SK-N-SH treated with all-trans-retinoic acid at 6 μM for 48 hours (cell line): ENCODE measurements around the gene HSPA2.
"Not testable (repeated sequence)": the region's sequence is repeated elsewhere in the genome, so short reads cannot be mapped to it uniquely, and the experiment has no call there.

Source experiments
- ATAC-seq: fragments of 200-7000 bp; cut with Tn5 transposase; 3 replicates; pipeline ENCODE4 v1.9.1; 2020; ENCODE audit warnings: mild to moderate bottlenecking, moderate library complexity
- ARNTL ChIP-seq: fragments of 450-650 bp; formaldehyde crosslinking; IDR thresholded peaks from 2 replicates; pipeline ENCODE4 v1.5.0; 2020; ENCODE audit warnings: low read depth, mild to moderate bottlenecking, moderate library complexity, borderline replicate concordance
- BACH2 ChIP-seq: fragments of 250-450 bp; sonication (Bioruptor Pico); IDR thresholded peaks from 2 replicates; pipeline ENCODE4 v1.9.0; 2021; ENCODE audit warnings: mild to moderate bottlenecking, borderline replicate concordance
- CSDC2 ChIP-seq: fragments of 250-450 bp; sonication (Bioruptor Pico); IDR thresholded peaks from 2 replicates; pipeline ENCODE4 v1.5.0; 2020; ENCODE audit warnings: mild to moderate bottlenecking, moderate library complexity
- ESRRG ChIP-seq: fragments of 250-450 bp; sonication (Bioruptor Pico); IDR thresholded peaks from 2 replicates; pipeline ENCODE4 v1.6.1; 2021; ENCODE audit warnings: mild to moderate bottlenecking
- ISL1 ChIP-seq: fragments of 250-450 bp; sonication (Bioruptor Pico); IDR thresholded peaks from 2 replicates; pipeline ENCODE4 v2.1.2; 2022; ENCODE audit warnings: mild to moderate bottlenecking, moderate library complexity
- OSR1 ChIP-seq: fragments of 250-450 bp; sonication (Bioruptor Pico); IDR thresholded peaks from 2 replicates; pipeline ENCODE4 v1.8.0; 2022; ENCODE audit warnings: moderate library complexity, mild to moderate bottlenecking, inconsistent platforms
- PPARA ChIP-seq: fragments of 250-450 bp; sonication (Bioruptor Pico); IDR thresholded peaks from 2 replicates; pipeline ENCODE4 v1.5.0; 2020; ENCODE audit warnings: mild to moderate bottlenecking, borderline replicate concordance
- RARB ChIP-seq: fragments of 250-450 bp; sonication (Bioruptor Pico); IDR thresholded peaks from 2 replicates; pipeline ENCODE4 v1.8.0; 2021; ENCODE audit warnings: mild to moderate bottlenecking, moderate library complexity
- SNAI2 ChIP-seq: fragments of 250-450 bp; sonication (Bioruptor Pico); IDR thresholded peaks from 2 replicates; pipeline ENCODE4 v1.5.0; 2020; ENCODE audit warnings: mild to moderate bottlenecking, moderate library complexity
- TCF4 ChIP-seq: fragments of 250-450 bp; sonication (Bioruptor Pico); IDR thresholded peaks from 2 replicates; pipeline ENCODE4 v1.8.0; 2021; ENCODE audit warnings: mild to moderate bottlenecking, moderate library complexity, borderline replicate concordance
- TOX ChIP-seq: fragments of 250-450 bp; sonication (Bioruptor Pico); IDR thresholded peaks from 2 replicates; pipeline ENCODE4 v1.8.0; 2021; ENCODE audit warnings: mild to moderate bottlenecking, moderate library complexity, borderline replicate concordance
- ZFP3 ChIP-seq: fragments of 250-450 bp; sonication (Bioruptor Pico); IDR thresholded peaks from 2 replicates; pipeline ENCODE4 v1.5.0; 2020; ENCODE audit warnings: mild to moderate bottlenecking, moderate library complexity
- ZFP30 ChIP-seq: fragments of 450-650 bp; formaldehyde crosslinking; IDR thresholded peaks from 2 replicates; pipeline ENCODE4 v1.5.0; 2022; ENCODE audit warnings: mild to moderate bottlenecking, moderate library complexity
- ZNF565 ChIP-seq: fragments of 450-650 bp; formaldehyde crosslinking; conservative IDR thresholded peaks from 2 replicates; pipeline ENCODE4 v1.5.0; 2020; ENCODE audit warnings: low read depth, mild to moderate bottlenecking, moderate library complexity
- ZNF8 ChIP-seq: fragments of 450-650 bp; formaldehyde crosslinking; IDR thresholded peaks from 2 replicates; pipeline ENCODE4 v1.5.0; 2020; ENCODE audit warnings: mild to moderate bottlenecking, moderate library complexity
- TF ChIP-seq, protein P1 (sequence below): fragments of 250-450 bp; sonication (Bioruptor Pico); IDR thresholded peaks from 2 replicates; pipeline ENCODE4 v1.5.1; 2021; ENCODE audit warnings: mild to moderate bottlenecking, moderate library complexity
- TF ChIP-seq, protein P2 (sequence below): fragments of 250-450 bp; sonication (Bioruptor Pico); IDR thresholded peaks from 2 replicates; pipeline ENCODE4 v1.5.0; 2020; ENCODE audit warnings: mild to moderate bottlenecking, moderate library complexity
- TF ChIP-seq, protein P3 (sequence below): fragments of 250-450 bp; sonication (Bioruptor Pico); IDR thresholded peaks from 2 replicates; pipeline ENCODE4 v1.8.0; 2021; ENCODE audit warnings: low read depth, mild to moderate bottlenecking, moderate library complexity, borderline replicate concordance
- TF ChIP-seq, protein P4 (sequence below): fragments of 250-450 bp; sonication (Bioruptor Pico); IDR thresholded peaks from 2 replicates; pipeline ENCODE4 v1.8.0; 2020; ENCODE audit warnings: mild to moderate bottlenecking, moderate library complexity, borderline replicate concordance
- TF ChIP-seq, protein P5 (sequence below): fragments of 250-450 bp; sonication (Bioruptor Pico); IDR thresholded peaks from 2 replicates; pipeline ENCODE4 v1.5.1; 2020; ENCODE audit warnings: low read depth, mild to moderate bottlenecking, moderate library complexity

HSPA2 gene

DNA sequence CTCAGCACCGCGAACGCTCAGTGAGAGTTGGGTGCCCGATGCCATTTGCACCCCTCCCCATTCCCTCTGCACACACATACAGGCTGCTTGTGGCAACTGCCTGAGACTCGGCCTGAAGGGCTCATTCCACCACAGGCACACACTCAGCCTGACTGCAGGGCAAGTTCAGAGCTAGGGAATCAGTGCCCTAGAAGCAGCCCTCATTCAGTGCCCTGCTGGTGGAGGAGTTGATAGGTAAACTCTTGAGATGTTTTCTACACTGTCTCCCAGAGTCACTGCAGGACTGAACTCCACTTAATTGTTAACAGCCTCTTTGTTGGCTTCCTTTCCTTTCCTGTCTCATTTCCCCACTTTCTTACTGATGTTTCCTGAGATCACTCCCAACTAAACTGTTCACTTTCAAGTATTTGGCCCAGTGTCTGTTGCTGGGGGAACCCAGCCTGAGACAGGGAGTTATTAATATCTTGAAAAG, 26.1 kb downstream of the HSPA2 start:
- TF ChIP-seq ARNTL = no peak
- TF ChIP-seq PPARA = no peak
- TF ChIP-seq, protein P1, sequence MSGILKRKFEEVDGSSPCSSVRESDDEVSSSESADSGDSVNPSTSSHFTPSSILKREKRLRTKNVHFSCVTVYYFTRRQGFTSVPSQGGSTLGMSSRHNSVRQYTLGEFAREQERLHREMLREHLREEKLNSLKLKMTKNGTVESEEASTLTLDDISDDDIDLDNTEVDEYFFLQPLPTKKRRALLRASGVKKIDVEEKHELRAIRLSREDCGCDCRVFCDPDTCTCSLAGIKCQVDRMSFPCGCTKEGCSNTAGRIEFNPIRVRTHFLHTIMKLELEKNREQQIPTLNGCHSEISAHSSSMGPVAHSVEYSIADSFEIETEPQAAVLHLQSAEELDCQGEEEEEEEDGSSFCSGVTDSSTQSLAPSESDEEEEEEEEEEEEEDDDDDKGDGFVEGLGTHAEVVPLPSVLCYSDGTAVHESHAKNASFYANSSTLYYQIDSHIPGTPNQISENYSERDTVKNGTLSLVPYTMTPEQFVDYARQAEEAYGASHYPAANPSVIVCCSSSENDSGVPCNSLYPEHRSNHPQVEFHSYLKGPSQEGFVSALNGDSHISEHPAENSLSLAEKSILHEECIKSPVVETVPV = no peak
- TF ChIP-seq, protein P2, sequence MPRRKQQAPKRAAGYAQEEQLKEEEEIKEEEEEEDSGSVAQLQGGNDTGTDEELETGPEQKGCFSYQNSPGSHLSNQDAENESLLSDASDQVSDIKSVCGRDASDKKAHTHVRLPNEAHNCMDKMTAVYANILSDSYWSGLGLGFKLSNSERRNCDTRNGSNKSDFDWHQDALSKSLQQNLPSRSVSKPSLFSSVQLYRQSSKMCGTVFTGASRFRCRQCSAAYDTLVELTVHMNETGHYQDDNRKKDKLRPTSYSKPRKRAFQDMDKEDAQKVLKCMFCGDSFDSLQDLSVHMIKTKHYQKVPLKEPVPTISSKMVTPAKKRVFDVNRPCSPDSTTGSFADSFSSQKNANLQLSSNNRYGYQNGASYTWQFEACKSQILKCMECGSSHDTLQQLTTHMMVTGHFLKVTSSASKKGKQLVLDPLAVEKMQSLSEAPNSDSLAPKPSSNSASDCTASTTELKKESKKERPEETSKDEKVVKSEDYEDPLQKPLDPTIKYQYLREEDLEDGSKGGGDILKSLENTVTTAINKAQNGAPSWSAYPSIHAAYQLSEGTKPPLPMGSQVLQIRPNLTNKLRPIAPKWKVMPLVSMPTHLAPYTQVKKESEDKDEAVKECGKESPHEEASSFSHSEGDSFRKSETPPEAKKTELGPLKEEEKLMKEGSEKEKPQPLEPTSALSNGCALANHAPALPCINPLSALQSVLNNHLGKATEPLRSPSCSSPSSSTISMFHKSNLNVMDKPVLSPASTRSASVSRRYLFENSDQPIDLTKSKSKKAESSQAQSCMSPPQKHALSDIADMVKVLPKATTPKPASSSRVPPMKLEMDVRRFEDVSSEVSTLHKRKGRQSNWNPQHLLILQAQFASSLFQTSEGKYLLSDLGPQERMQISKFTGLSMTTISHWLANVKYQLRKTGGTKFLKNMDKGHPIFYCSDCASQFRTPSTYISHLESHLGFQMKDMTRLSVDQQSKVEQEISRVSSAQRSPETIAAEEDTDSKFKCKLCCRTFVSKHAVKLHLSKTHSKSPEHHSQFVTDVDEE = no peak
- no peak for TF ChIP-seq ZFP30 (CRISPR knock-in tag)
- peak; percentile 90 for ATAC-seq

DNA sequence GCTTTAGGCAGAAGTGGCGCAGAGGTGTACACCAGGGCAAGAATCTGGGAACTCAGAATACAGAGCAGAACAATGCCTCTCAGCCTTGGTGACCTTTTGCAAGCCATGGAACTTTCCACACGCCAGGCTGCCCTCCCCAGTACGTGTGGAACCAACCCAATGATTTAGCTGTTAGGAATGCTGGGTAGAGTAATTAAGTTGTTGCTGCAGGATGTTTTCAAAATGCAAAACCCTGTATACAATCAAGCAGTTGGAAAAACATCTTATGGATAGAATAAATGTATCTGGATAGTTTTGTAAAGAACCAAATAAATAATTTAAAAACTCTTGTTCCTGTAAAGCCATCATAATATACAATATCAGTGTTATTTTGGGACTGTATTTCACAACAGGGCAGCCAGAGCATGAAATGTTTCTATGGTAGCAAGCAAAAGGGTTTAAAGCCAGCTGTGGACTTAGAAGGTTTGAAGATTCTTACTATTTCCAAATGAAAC, 28.6 kb downstream of the HSPA2 start:
- TF ChIP-seq ZFP3 (CRISPR knock-in tag) (no peak), PPARA (no peak), ESRRG (CRISPR knock-in tag) (no peak), TOX (CRISPR knock-in tag) (no peak)
- TF ChIP-seq, protein P1 = no peak
- ATAC-seq = peak; percentile 62

DNA sequence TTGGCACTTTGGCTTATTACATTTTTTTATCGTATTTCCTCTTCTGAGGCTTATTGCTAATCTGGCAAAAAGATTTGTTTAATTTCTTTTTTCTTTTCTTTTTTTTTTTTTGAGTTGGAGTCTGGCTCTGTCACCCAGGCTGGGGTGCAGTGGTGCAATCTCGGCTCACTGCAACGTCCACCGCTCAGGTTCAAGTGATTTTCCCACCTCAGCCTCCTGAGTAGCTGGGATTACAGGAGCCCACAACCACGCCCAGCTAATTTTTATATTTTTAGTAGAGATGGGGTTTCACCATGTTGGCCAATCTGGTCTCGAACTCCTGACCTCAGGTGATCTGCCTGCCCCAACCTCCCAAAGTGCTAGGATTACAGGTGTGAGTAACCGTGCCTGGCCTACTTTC, 29.1 kb downstream of the HSPA2 start:
- ATAC-seq = not testable (repeated sequence)

DNA sequence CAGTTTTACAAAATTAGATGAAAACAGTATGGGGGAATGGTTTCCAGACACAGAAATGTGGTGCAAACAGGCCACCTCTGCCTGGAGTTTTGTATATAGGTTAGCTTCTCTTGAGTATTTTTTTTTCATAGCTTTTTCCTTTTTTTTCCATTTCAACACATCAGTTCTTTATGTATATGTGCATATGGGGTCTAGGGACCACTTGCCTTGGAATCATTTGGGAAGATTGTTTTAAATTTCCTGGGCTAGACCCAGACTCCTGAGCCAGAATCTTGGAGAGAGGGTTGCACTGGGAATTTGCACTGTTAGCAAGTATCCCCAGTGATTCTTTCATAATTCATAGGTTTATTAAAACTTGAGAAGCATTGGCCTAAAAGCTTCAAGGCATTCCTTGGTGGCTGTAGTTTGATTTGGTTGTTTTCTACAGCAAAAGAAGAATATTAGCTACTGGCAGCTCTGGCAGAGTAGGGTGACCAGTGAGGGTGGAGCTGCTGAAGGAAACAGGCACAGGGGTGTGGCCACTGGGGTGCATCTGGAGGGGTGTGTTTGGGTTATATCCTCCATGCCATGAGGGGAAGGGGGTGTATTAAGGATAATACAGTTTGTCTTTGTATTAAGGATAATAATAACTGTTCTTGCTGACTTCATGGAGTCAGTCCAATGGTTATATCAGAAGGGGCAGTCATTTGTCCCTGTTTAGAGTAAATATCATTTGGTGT, 32.0 kb downstream of the HSPA2 start:
- no peak for ATAC-seq
- TF ChIP-seq ZNF565 = no peak
- TF ChIP-seq BACH2 (CRISPR knock-in tag) = no peak
- no peak for TF ChIP-seq ISL1 (CRISPR knock-in tag)
- no peak for TF ChIP-seq OSR1 (CRISPR knock-in tag)

DNA sequence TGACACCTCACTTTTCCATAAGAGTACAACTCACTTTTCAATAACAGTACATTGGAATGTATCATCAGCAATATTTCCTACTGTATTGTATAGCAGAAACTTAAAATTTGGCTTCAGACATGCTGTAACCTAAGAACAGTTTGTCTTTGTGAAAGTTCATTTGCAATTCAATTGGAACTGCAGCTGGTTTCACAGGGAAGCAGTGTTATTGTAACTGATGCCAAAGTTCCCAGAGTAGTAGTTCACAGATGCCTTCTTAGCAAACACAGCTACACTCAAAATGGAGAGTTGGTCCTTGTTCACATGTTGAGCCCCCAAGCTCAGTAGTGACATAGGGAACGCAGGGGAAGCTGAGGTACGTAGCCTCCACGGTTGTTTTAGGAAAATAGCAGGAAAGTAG, 32.6 kb downstream of the HSPA2 start:
- TF ChIP-seq, protein P2 = no peak
- TF ChIP-seq ZNF8 (no peak), TCF4 (CRISPR knock-in tag) (no peak), RARB (CRISPR knock-in tag) (no peak), ZFP30 (CRISPR knock-in tag) (no peak), OSR1 (CRISPR knock-in tag) (no peak), SNAI2 (CRISPR knock-in tag) (no peak), CSDC2 (CRISPR knock-in tag) (no peak), ZFP3 (CRISPR knock-in tag) (no peak), PPARA (no peak)
- TF ChIP-seq, protein P3, sequence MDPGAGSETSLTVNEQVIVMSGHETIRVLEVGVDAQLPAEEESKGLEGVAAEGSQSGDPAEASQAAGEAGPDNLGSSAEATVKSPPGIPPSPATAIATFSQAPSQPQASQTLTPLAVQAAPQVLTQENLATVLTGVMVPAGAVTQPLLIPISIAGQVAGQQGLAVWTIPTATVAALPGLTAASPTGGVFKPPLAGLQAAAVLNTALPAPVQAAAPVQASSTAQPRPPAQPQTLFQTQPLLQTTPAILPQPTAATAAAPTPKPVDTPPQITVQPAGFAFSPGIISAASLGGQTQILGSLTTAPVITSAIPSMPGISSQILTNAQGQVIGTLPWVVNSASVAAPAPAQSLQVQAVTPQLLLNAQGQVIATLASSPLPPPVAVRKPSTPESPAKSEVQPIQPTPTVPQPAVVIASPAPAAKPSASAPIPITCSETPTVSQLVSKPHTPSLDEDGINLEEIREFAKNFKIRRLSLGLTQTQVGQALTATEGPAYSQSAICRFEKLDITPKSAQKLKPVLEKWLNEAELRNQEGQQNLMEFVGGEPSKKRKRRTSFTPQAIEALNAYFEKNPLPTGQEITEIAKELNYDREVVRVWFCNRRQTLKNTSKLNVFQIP (CRISPR knock-in tag) = no peak
- TF ChIP-seq, protein P4, sequence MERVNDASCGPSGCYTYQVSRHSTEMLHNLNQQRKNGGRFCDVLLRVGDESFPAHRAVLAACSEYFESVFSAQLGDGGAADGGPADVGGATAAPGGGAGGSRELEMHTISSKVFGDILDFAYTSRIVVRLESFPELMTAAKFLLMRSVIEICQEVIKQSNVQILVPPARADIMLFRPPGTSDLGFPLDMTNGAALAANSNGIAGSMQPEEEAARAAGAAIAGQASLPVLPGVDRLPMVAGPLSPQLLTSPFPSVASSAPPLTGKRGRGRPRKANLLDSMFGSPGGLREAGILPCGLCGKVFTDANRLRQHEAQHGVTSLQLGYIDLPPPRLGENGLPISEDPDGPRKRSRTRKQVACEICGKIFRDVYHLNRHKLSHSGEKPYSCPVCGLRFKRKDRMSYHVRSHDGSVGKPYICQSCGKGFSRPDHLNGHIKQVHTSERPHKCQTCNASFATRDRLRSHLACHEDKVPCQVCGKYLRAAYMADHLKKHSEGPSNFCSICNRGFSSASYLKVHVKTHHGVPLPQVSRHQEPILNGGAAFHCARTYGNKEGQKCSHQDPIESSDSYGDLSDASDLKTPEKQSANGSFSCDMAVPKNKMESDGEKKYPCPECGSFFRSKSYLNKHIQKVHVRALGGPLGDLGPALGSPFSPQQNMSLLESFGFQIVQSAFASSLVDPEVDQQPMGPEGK (CRISPR knock-in tag) = no peak
- TF ChIP-seq, protein P5, sequence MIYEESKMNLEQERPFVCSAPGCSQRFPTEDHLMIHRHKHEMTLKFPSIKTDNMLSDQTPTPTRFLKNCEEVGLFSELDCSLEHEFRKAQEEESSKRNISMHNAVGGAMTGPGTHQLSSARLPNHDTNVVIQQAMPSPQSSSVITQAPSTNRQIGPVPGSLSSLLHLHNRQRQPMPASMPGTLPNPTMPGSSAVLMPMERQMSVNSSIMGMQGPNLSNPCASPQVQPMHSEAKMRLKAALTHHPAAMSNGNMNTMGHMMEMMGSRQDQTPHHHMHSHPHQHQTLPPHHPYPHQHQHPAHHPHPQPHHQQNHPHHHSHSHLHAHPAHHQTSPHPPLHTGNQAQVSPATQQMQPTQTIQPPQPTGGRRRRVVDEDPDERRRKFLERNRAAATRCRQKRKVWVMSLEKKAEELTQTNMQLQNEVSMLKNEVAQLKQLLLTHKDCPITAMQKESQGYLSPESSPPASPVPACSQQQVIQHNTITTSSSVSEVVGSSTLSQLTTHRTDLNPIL (CRISPR knock-in tag) = no peak
- ATAC-seq = no peak
